GM18951 (cell line): ENCODE measurements around the gene PROCR.

Source experiments
- POLR2A ChIP-seq: IDR thresholded peaks from 4 replicates; pipeline ENCODE4 v1.6.1; 2011; ENCODE audit warnings: mild to moderate bottlenecking; ENCODE audit not compliant: insufficient read length, insufficient read depth; ENCODE audit errors: extremely low read depth
- in situ Hi-C: fragments of 300-500 bp; cut with MboI; formaldehyde crosslinking; loops from one replicate; pipeline ENCODE4 v1.12.0; 2022; ENCODE audit warnings: low sequenced_read_pairs, mixed read lengths, inconsistent platforms; ENCODE audit not compliant: unreplicated experiment

PROCR gene

GRCh38 chr20:35225319-35226125 is 53.6 kb downstream of the PROCR start:
- TF ChIP-seq POLR2A, result no peak
- in situ Hi-C loops, result no loop called here

- no peak for TF ChIP-seq POLR2A
- in situ Hi-C loops, result no loop called here
These were observed 54.4 kb downstream of the PROCR start, which contains the start of gene MMP24 for GRCh38 chr20:35226126-35226883. TSS of gene MMP24 (plus strand) at chr20:35226690. CDS start at chr20:35226739, 49 bp downstream.
